HL-60/S4 treated with retinoic acid at 250 ng/mL for 4 days and 3 days (cell line): Measurements from ENCODE around the gene TAX1BP1.

Experiments used
- in situ Hi-C: fragments of 300-500 bp; cut with MboI; formaldehyde crosslinking; loops from 2 replicates; pipeline ENCODE4 v1.7.0; 2022; ENCODE audit warnings: low sequenced_read_pairs

The TAX1BP1 gene

DNA sequence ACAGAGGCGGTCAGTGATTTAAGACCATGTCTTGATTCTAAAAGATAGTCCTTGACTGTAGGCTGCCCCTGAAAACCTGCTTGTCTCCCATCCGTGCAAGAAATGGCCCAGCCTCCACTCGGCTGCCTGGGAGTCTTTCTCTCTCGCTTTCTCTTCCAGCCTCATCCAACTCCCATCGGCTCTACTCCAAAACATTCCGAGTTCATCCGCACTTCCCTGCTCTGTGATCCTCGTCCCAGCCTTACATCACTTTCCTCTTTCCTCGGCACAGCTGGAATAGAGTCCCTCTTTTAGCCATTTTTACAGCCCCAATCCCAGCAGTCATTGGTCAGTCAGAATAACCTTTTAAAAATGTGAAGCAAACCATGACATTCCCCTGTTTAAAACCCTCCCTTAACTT lies 135.1 kb downstream of the TAX1BP1 start:
- in situ Hi-C loops, result no loop called here

GRCh38 chr7:27875832-27876231 lies 135.9 kb downstream of the TAX1BP1 start:
- in situ Hi-C loops, result no loop called here

DNA sequence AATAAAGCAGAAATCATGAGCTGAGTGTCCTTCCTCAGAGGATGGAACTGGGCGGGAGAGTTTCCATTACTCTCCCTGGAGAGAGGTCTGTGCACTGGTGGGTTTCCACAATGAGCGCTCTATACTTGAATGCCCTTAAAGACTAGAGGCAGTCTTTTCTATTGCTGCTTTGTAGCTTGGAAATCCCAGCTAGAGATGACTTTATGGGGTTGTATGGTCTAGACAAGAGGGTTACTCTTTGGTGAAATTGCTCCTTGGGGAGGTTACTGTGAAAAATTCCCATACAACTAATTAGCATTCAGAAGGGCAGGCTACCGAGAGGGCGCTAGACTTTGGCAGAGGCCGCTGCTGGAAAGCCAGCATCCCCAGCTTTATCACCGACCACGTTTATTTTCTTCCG lies 136.8 kb downstream of the TAX1BP1 start:
- in situ Hi-C loops, result no loop called here
